Stomach (tissue), 9 donors: ENCODE results near the gene HDAC10. TPM values are rescaled to one million over a fixed set of nuclear protein-coding genes. Genes with fewer than 3 reads are reported as not detected.

Experiments used
- DNase-seq, 2 donors: peaks; one replicate each; pipeline versions ENCODE4 v3.0.0 to v3.0.0-alpha.2; 2013 to 2019
- H3K27ac ChIP-seq, 5 donors: fragments of 200-600 bp in 4 of 5; sonication (generic) in 4 of 5; one replicate each; pipeline ENCODE4 v1.5.1; 2013 to 2019; ENCODE audit warnings: mild to moderate bottlenecking in 1 of 5, moderate library complexity in 1 of 5
- H3K27me3 ChIP-seq, 3 donors: fragments of 200-600 bp; sonication (generic); one replicate each; pipeline ENCODE4 v1.5.1; 2017 to 2019; ENCODE audit warnings: mixed run types in 1 of 3
- H3K36me3 ChIP-seq, 4 donors: fragments of 200-600 bp; sonication (generic); 1 replicate in 3 of 4; 2 replicates in 1 of 4; pipeline ENCODE4 v1.5.1; 2016 to 2019
- H3K4me1 ChIP-seq, 4 donors: fragments of 200-600 bp; sonication (generic); one replicate each; pipeline ENCODE4 v1.5.1; 2016 to 2019
- H3K4me3 ChIP-seq, 4 donors: fragments of 200-600 bp; sonication (generic) in 3 of 4; one replicate each; pipeline ENCODE4 v1.5.1; 2016 to 2019; ENCODE audit warnings: mild to moderate bottlenecking in 1 of 4
- H3K9me3 ChIP-seq, 4 donors: fragments of 200-600 bp; sonication (generic); one replicate each; pipeline ENCODE4 v1.5.1; 2016 to 2019
- EP300 ChIP-seq: sonication (generic); formaldehyde crosslinking; IDR thresholded peaks from one replicate; pipeline ENCODE4 v1.6.1; 2017; ENCODE audit warnings: antibody characterized with exemption
- POLR2A ChIP-seq, 4 donors: fragments of 450-650 bp; IDR thresholded peaks; one replicate each; pipeline ENCODE4 v1.6.1; 2016; ENCODE audit warnings: antibody characterized with exemption in 4 of 4, control low read depth in 2 of 4, mild to moderate bottlenecking in 1 of 4, moderate library complexity in 1 of 4
- POLR2AphosphoS5 ChIP-seq, 3 donors: sonication (generic); formaldehyde crosslinking; IDR thresholded peaks; one replicate each; pipeline ENCODE4 v1.6.1; 2016; ENCODE audit warnings: antibody characterized with exemption in 3 of 3
- WGBS, 5 donors: extraction: QIAGEN DNeasy Blood & Tissue Kit in 3 of 5; methylation state at CpG; one replicate each; pipeline versions ENCODE4 v1.1.5 to v1.1.7; 2013 to 2018; 5-methylcytosine and 5-hydroxymethylcytosine counted together
- intact Hi-C: fragments of 100-400 bp; cut with DNase I; formaldehyde crosslinking; loops from one replicate; pipeline ENCODE4 v1.15.1; 2023; ENCODE audit warnings: low total_unique reads
- polyA plus RNA-seq, 3 donors: library from polyadenylated mRNA; stranded (reverse); fragments of 200-250 nt; gene quantifications; one replicate each; pipeline ENCODE4 v1.2.3, GENCODE V29; 2013
- total RNA-seq, 5 donors: library from RNA; depleted of rRNA; stranded (reverse); fragments of >200 nt; gene quantifications; one replicate each; pipeline versions ENCODE4 v1.1.0 to v1.2.3, GENCODE V29; 2014 to 2016
- TF ChIP-seq, protein P1 (sequence below), 7 experiments: fragments of 450-650 bp in 4 of 7; fragments of 200-600 bp in 3 of 7; sonication (generic) in 3 of 7; IDR thresholded peaks; one replicate each; pipeline ENCODE4 v1.5.1; 2016 to 2019; ENCODE audit warnings: antibody characterized with exemption in 7 of 7, control low read depth in 2 of 7, mild to moderate bottlenecking in 1 of 7
- donor health status: healthy with polysubstance abuse.
- donor health status: Bipolar disorder and iron deficiency.
- donor health status: healthy.

The HDAC10 gene
- total and polyA plus RNA-seq, 8 donors, result 15.4 to 156 (median 41.8) TPM

DNA sequence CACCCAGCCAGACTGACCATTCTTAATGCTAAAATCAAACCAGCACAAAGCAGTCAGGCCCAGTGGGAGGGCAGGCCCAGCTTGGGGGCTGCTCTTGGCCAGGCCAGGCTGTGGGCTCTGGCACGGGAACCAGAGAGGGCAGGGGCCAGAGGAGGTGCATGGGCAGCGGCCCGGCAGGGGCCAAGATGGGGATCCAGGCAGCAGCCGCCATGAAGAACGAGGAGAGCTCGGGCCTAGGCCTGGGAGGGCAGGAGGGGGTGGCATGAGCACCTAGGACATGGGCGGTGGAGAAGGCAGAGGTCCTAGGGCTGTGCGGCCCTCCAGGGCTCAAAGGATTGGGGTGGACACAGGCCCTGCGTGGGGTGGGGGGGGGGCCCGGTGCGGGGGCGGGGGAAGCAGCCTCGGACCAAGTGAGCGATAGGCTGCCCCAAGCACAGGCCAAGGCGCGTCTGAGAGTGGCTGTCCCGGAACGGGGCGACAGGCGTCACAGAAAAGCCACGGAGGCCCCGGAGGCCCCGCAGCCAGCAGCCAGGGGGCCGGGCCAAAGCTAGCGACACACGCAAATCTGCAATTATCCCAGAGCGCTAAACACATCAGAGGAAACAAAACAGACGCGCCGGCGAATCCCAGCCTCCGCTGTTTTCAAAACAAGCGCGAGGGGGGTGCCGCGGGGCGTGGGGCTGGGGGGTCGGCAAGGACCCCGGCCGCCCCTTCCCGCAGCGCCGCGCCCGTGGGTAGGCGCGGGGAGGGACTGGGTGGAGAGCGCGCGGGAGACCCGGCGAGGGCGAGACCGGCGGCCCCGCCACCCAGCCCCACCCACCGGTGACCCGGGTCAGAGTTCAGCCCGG is 48.1 kb upstream of the HDAC10 start:
- peak overlapping the region; percentile 94 to 96 (median 95) for H3K27ac ChIP-seq

DNA sequence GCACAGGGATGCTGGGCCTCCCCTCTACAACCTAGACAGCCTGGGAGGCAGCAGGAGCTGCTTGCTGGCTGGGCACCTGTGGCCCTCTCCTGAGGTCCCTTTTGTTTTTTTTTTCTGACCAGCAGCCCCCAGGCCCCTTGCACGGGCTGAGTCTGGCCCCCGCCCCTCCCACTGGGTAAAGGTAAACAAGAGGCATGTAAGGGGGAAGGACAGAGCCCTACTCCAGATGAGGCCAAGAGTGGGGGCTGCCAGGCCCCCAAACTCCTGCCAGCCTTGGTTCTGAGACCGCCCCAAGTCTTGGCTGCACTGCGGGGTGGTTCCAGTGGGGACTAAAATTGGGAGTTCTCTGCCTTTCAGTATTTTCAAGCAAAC is 47.2 kb upstream of the HDAC10 start:
- Histone ChIP-seq H3K4me3 (peak overlapping the region in 1 of 4 donors; percentile 18), H3K4me1 (peaks cover 94 to 100% (median 99%) of the 10 kb centered on the region in 4 donors), H3K9me3 (no peaks in the 10 kb centered on the region), H3K36me3 (peaks cover 0 to 6% (median 0%) of the 10 kb centered on the region in 4 donors), H3K27me3 (peaks cover 0 to 15% (median 0%) of the 10 kb centered on the region in 3 donors), H3K27ac (peak overlapping the region; percentile 94 to 96 (median 95))
- 48 to 70% (median 63%) methylated on average over 4 of the region's 4 CpGs for WGBS, 5 donors
- intact Hi-C loops, result no loop called here
- TF ChIP-seq, protein P1, sequence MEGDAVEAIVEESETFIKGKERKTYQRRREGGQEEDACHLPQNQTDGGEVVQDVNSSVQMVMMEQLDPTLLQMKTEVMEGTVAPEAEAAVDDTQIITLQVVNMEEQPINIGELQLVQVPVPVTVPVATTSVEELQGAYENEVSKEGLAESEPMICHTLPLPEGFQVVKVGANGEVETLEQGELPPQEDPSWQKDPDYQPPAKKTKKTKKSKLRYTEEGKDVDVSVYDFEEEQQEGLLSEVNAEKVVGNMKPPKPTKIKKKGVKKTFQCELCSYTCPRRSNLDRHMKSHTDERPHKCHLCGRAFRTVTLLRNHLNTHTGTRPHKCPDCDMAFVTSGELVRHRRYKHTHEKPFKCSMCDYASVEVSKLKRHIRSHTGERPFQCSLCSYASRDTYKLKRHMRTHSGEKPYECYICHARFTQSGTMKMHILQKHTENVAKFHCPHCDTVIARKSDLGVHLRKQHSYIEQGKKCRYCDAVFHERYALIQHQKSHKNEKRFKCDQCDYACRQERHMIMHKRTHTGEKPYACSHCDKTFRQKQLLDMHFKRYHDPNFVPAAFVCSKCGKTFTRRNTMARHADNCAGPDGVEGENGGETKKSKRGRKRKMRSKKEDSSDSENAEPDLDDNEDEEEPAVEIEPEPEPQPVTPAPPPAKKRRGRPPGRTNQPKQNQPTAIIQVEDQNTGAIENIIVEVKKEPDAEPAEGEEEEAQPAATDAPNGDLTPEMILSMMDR (IDR thresholded peaks at IDR 0.05), result no peak
- TF ChIP-seq EP300, result no peak
- TF ChIP-seq POLR2AphosphoS5 (IDR thresholded peaks at IDR 0.05), result no peak
- TF ChIP-seq POLR2A (IDR thresholded peaks at IDR 0.05), result no peak
- no peak for DNase-seq

More for the DNA sequence above, 48.1 kb upstream of the HDAC10 start:
- Histone ChIP-seq H3K4me3 (peak overlapping the region; percentile 49 to 56 (median 50)), H3K27me3 (peaks cover 0 to 11% (median 0%) of the 10 kb centered on the region in 3 donors), H3K36me3 (peaks cover 0 to 6% (median 0%) of the 10 kb centered on the region in 4 donors), H3K4me1 (peaks cover 94 to 100% (median 99%) of the 10 kb centered on the region in 4 donors), H3K9me3 (no peaks in the 10 kb centered on the region)
- 6 to 25% (median 12%) methylated on average over 43 to 59 of the region's 59 CpGs for WGBS, 5 donors
- DNase-seq, result peak; percentile 58 to 80
- no peak for TF ChIP-seq POLR2A (IDR thresholded peaks at IDR 0.05)
- TF ChIP-seq POLR2AphosphoS5 (IDR thresholded peaks at IDR 0.05), result no peak
- TF ChIP-seq, protein P1 (IDR thresholded peaks at IDR 0.05), result no peak
- intact Hi-C loops, result no loop called here

DNA sequence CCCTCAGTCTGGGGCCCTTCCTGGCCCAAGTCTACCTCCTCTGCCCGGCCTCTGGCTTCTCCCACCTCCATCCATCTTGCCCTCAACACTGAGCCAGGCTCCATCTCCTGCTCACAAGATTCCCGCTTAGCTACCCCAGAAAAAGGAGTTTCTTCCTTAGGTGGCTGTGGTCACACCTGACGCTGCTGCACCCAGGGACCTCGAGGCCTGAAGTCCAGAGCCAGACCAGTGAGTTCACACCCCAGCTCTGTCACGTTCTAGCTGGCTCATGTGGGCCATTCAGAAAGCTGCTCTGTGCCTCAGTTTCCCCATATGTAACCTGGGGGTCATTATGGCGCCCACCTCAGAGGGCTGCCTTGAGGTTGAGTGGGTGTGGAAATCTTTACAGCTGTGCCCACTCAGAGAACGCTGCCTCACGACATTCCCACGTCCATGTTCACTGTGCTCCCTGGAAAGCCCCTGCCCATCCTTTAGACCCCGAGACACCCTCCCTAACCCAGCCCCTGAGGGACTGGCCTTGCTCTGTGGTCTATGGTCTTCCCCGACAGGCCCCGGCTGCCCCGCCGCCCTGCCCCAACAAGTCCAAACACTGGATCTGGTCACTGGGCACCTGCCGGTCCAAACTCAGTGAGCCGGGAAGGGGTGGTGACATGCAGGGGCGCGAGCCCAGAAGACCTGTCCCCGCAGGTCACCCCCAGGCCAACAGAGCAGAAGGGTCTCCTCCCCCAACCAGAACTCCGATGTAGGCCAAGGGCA is 46.6 kb upstream of the HDAC10 start:
- no peak for TF ChIP-seq POLR2AphosphoS5 (IDR thresholded peaks at IDR 0.05)
- no peak for TF ChIP-seq EP300
- no peak for TF ChIP-seq POLR2A (IDR thresholded peaks at IDR 0.05)
- TF ChIP-seq, protein P1 (IDR thresholded peaks at IDR 0.05), result no peak
- 47 to 70% (median 55%) methylated on average over 19 to 20 of the region's 20 CpGs for WGBS, 5 donors
- intact Hi-C loops, result no loop called here
- Histone ChIP-seq H3K9me3 (no peaks in the 10 kb centered on the region), H3K4me3 (peak overlapping the region in 1 of 4 donors; percentile 18), H3K27me3 (peaks cover 0 to 18% (median 0%) of the 10 kb centered on the region in 3 donors), H3K36me3 (peaks cover 0 to 6% (median 0%) of the 10 kb centered on the region in 4 donors), H3K27ac (peak overlapping the region; percentile 94 to 96 (median 95)), H3K4me1 (peaks cover 94 to 100% (median 99%) of the 10 kb centered on the region in 4 donors)
- no peak for DNase-seq
